ENCODE measurements around the gene DPP4. TPM values are rescaled to one million over a fixed set of nuclear protein-coding genes. Genes with fewer than 3 reads are reported as not detected.

The DPP4 gene
- total RNA-seq, 2 experiments from 2014 or later: not detected

- H3K4me1 ChIP-seq (ENCODE audit: insufficient read depth, low read length, poor library complexity, severe bottlenecking): no peaks in the 10 kb centered on the region
- BruUV-seq (replicated peaks): no TSS peak
- no peak overlapping the region for H3K27ac ChIP-seq (ENCODE audit: low read depth, low read length, poor library complexity, severe bottlenecking)
- DNase-seq (ENCODE audit: low spot score): no peak
- no peaks in the 10 kb centered on the region for H3K9me3 ChIP-seq (ENCODE audit: low read length)
- H3K36me3 ChIP-seq (ENCODE audit: insufficient read depth, low read length): no peaks in the 10 kb centered on the region
- H4K20me1 ChIP-seq (ENCODE audit: insufficient read depth, low read length): no peaks in the 10 kb centered on the region
- ChIA-PET CTCF (ENCODE audit: unreplicated experiment) (no interaction called here), POLR2A (interaction anchor here (0.9 kb wide), 1 partner anchor 17 kb away, joined by 3 read pairs; no protein-coding TSS in a partner anchor)
- TF ChIP-seq CTCF (conservative IDR thresholded peaks at IDR 0.05; ENCODE audit: low read length) (no peak), EZH2phosphoT487 (IDR thresholded peaks at IDR 0.05; ENCODE audit: borderline replicate concordance, low read depth, low read length) (no peak)
- no peak overlapping the region for H3K4me3 ChIP-seq (ENCODE audit: low read depth, low read length, poor library complexity, severe bottlenecking)
- H3K79me2 ChIP-seq (ENCODE audit: insufficient read depth, low read depth, low read length): no peaks in the 10 kb centered on the region
- no peak overlapping the region for H3K4me2 ChIP-seq (ENCODE audit: low read length)
- intact Hi-C loops (cut with micrococcal nuclease; ENCODE audit: unreplicated experiment): no loop called here
- no peak overlapping the region for H2AFZ ChIP-seq (ENCODE audit: low read length)
- H3K9me2 ChIP-seq (ENCODE audit: insufficient read depth, low read length): no peaks in the 10 kb centered on the region
Observed at GRCh38 chr2:161995553-161996016, 78.4 kb downstream of the DPP4 start.

- ChIA-PET CTCF (ENCODE audit: unreplicated experiment) (no interaction called here), POLR2A (no interaction called here)
- TF ChIP-seq EZH2phosphoT487 (IDR thresholded peaks at IDR 0.05; ENCODE audit: borderline replicate concordance, low read depth, low read length) (no peak), CTCF (conservative IDR thresholded peaks at IDR 0.05; ENCODE audit: low read length) (no peak)
- Histone ChIP-seq H2AFZ (ENCODE audit: low read length) (no peak overlapping the region), H3K9me3 (ENCODE audit: low read length) (no peaks in the 10 kb centered on the region), H4K20me1 (ENCODE audit: insufficient read depth, low read length) (no peaks in the 10 kb centered on the region), H3K4me1 (ENCODE audit: insufficient read depth, low read length, poor library complexity, severe bottlenecking) (no peaks in the 10 kb centered on the region), H3K79me2 (ENCODE audit: insufficient read depth, low read depth, low read length) (no peaks in the 10 kb centered on the region), H3K9me2 (ENCODE audit: insufficient read depth, low read length) (no peaks in the 10 kb centered on the region), H3K27ac (ENCODE audit: low read depth, low read length, poor library complexity, severe bottlenecking) (no peak overlapping the region), H3K36me3 (ENCODE audit: insufficient read depth, low read length) (no peaks in the 10 kb centered on the region), H3K4me3 (ENCODE audit: low read depth, low read length, poor library complexity, severe bottlenecking) (no peak overlapping the region), H3K4me2 (ENCODE audit: low read length) (no peak overlapping the region)
- no peak for DNase-seq (ENCODE audit: low spot score)
- intact Hi-C loops (cut with micrococcal nuclease; ENCODE audit: unreplicated experiment): no loop called here
- no TSS peak for BruUV-seq (replicated peaks)
Observed at GRCh38 chr2:161994761-161995520, 79.1 kb downstream of the DPP4 start.

- BruUV-seq (replicated peaks): no TSS peak
- Histone ChIP-seq H3K9me2 (ENCODE audit: insufficient read depth, low read length) (no peaks in the 10 kb centered on the region), H2AFZ (ENCODE audit: low read length) (no peak overlapping the region), H3K4me1 (ENCODE audit: insufficient read depth, low read length, poor library complexity, severe bottlenecking) (no peaks in the 10 kb centered on the region), H4K20me1 (ENCODE audit: insufficient read depth, low read length) (no peaks in the 10 kb centered on the region), H3K4me3 (ENCODE audit: low read depth, low read length, poor library complexity, severe bottlenecking) (no peak overlapping the region), H3K27ac (ENCODE audit: low read depth, low read length, poor library complexity, severe bottlenecking) (no peak overlapping the region), H3K36me3 (ENCODE audit: insufficient read depth, low read length) (no peaks in the 10 kb centered on the region), H3K79me2 (ENCODE audit: insufficient read depth, low read depth, low read length) (no peaks in the 10 kb centered on the region), H3K9me3 (ENCODE audit: low read length) (no peaks in the 10 kb centered on the region), H3K4me2 (ENCODE audit: low read length) (no peak overlapping the region)
- ChIA-PET CTCF (ENCODE audit: unreplicated experiment) (interaction anchor here (0.7 kb wide), 1 partner anchor 87 kb away, joined by 3 read pairs; no protein-coding TSS in a partner anchor), POLR2A (no interaction called here)
- no peak for TF ChIP-seq EZH2phosphoT487 (IDR thresholded peaks at IDR 0.05; ENCODE audit: borderline replicate concordance, low read depth, low read length)
- no peak for TF ChIP-seq CTCF (conservative IDR thresholded peaks at IDR 0.05; ENCODE audit: low read length)
- DNase-seq (ENCODE audit: low spot score): no peak
- intact Hi-C loops (cut with micrococcal nuclease; ENCODE audit: unreplicated experiment): no loop called here
Observed at GRCh38 chr2:161992531-161992930, 81.5 kb downstream of the DPP4 start.

Measured in OCI-LY7 (cell line).